Astrocyte (in vitro differentiated cells and primary cell): ENCODE results near the gene GABRP. TPM values are rescaled to one million over a fixed set of nuclear protein-coding genes. Genes with fewer than 3 reads are reported as not detected.

ENCODE experiments used
- DNase-seq: peaks from one replicate; pipeline ENCODE4 v3.0.0-alpha.2; 2010; ENCODE audit warnings: low read depth
- FAIRE-seq: peaks from 2 replicates; lab custom pipeline; 2011; peaks lifted over from hg19 to GRCh38; lab: Jason Lieb, UNC
- H2AFZ ChIP-seq: 2 replicates; pipeline ENCODE4 v1.6.0; 2012; ENCODE audit warnings: low read depth, low read length, inconsistent platforms
- H3K27ac ChIP-seq: 2 replicates; pipeline ENCODE4 v1.5.1; 2011; ENCODE audit warnings: low read depth, low read length, inconsistent platforms
- H3K27me3 ChIP-seq: 2 replicates; pipeline ENCODE4 v1.6.0; 2011; ENCODE audit warnings: low read length, inconsistent platforms; ENCODE audit not compliant: insufficient read depth
- H3K36me3 ChIP-seq: 2 replicates; pipeline ENCODE4 v1.5.1; 2011; ENCODE audit warnings: low read length, inconsistent platforms; ENCODE audit not compliant: insufficient read depth
- H3K4me1 ChIP-seq: 2 replicates; pipeline ENCODE4 v1.5.1; 2011; ENCODE audit warnings: low read length, inconsistent platforms; ENCODE audit not compliant: insufficient read depth
- H3K4me2 ChIP-seq: 2 replicates; pipeline ENCODE4 v1.6.0; 2012; ENCODE audit warnings: low read length, inconsistent platforms
- H3K4me3 ChIP-seq: 2 replicates; pipeline ENCODE4 v1.5.1; 2011; ENCODE audit warnings: low read depth, mild to moderate bottlenecking, low read length, inconsistent platforms; ENCODE audit not compliant: insufficient read depth
- H3K79me2 ChIP-seq: 2 replicates; pipeline ENCODE4 v1.6.0; 2012; ENCODE audit warnings: mild to moderate bottlenecking, low read length, inconsistent platforms; ENCODE audit not compliant: insufficient read depth
- H3K9ac ChIP-seq: 2 replicates; pipeline ENCODE4 v1.6.0; 2012; ENCODE audit warnings: mild to moderate bottlenecking, low read length, inconsistent platforms
- H3K9me3 ChIP-seq: 2 replicates; pipeline ENCODE4 v1.5.1; 2012; ENCODE audit warnings: low read depth, mild to moderate bottlenecking, low read length, inconsistent platforms; ENCODE audit not compliant: insufficient read depth
- H4K20me1 ChIP-seq: 2 replicates; pipeline ENCODE4 v1.6.0; 2012; ENCODE audit warnings: low read length, inconsistent platforms; ENCODE audit not compliant: insufficient read depth
- H3K27ac Mint-ChIP-seq: one replicate; pipeline ENCODE4 v1.8.0; 2021; ENCODE audit warnings: mild to moderate bottlenecking, mixed read lengths; ENCODE audit not compliant: unreplicated experiment
- H3K27me3 Mint-ChIP-seq: one replicate; pipeline ENCODE4 v1.8.0; 2021; ENCODE audit warnings: low read depth, mixed read lengths; ENCODE audit not compliant: unreplicated experiment
- H3K36me3 Mint-ChIP-seq: one replicate; pipeline ENCODE4 v1.8.0; 2021; ENCODE audit warnings: low read depth, mixed read lengths; ENCODE audit not compliant: unreplicated experiment
- H3K4me1 Mint-ChIP-seq: one replicate; pipeline ENCODE4 v1.8.0; 2021; ENCODE audit warnings: low read depth, mixed read lengths; ENCODE audit not compliant: unreplicated experiment
- H3K4me3 Mint-ChIP-seq: one replicate; pipeline ENCODE4 v1.8.0; 2021; ENCODE audit warnings: mild to moderate bottlenecking, moderate library complexity, mixed read lengths; ENCODE audit not compliant: unreplicated experiment
- H3K9me3 Mint-ChIP-seq: one replicate; pipeline ENCODE4 v1.8.0; 2021; ENCODE audit warnings: mild to moderate bottlenecking, mixed read lengths; ENCODE audit not compliant: unreplicated experiment
- CTCF ChIP-seq: IDR thresholded peaks from 2 replicates; pipeline ENCODE4 v1.5.1; 2011; ENCODE audit warnings: low read depth, mild to moderate bottlenecking, inconsistent platforms, low read length, moderate library complexity; ENCODE audit not compliant: insufficient read depth
- EZH2 ChIP-seq: IDR thresholded peaks from 2 replicates; pipeline ENCODE4 v1.6.1; 2012; ENCODE audit warnings: mild to moderate bottlenecking, low read length, inconsistent platforms; ENCODE audit not compliant: insufficient read depth
- total RNA-seq: library from RNA; stranded (reverse); gene quantifications from 2 replicates; pipeline ENCODE4 v1.2.1, GENCODE V29; 2021

GABRP gene
- total RNA-seq, 1 donor from 2014 or later = 0.45 TPM

GRCh38 chr5:170757669-170758068 lies 25.9 kb upstream of the GABRP start:
- Histone ChIP-seq H3K27me3 (no peaks in the 10 kb centered on the region), H3K9ac (no peak overlapping the region), H3K27ac (no peak overlapping the region), H4K20me1 (no peaks in the 10 kb centered on the region), H3K79me2 (no peaks in the 10 kb centered on the region), H3K36me3 (no peaks in the 10 kb centered on the region), H3K9me3 (no peaks in the 10 kb centered on the region), H3K4me1 (no peaks in the 10 kb centered on the region), H2AFZ (no peak overlapping the region), H3K4me3 (no peak overlapping the region), H3K4me2 (no peak overlapping the region)
- H3K27me3 Mint-ChIP-seq = peaks cover 30% of the 10 kb centered on the region
- no peak for FAIRE-seq
- H3K36me3 Mint-ChIP-seq = no peaks in the 10 kb centered on the region
- no peak overlapping the region for H3K4me3 Mint-ChIP-seq
- no peak overlapping the region for H3K27ac Mint-ChIP-seq
- DNase-seq = no peak
- peaks cover 24% of the 10 kb centered on the region for H3K4me1 Mint-ChIP-seq
- peaks cover 2% of the 10 kb centered on the region for H3K9me3 Mint-ChIP-seq
- TF ChIP-seq CTCF (no peak), EZH2 (no peak)

GRCh38 chr5:170758481-170758880 lies 25.0 kb upstream of the GABRP start:
- TF ChIP-seq CTCF (no peak), EZH2 (no peak)
- Histone ChIP-seq H3K4me3 (no peak overlapping the region), H3K79me2 (no peaks in the 10 kb centered on the region), H3K9ac (no peak overlapping the region), H2AFZ (no peak overlapping the region), H3K27me3 (no peaks in the 10 kb centered on the region), H3K4me1 (no peaks in the 10 kb centered on the region), H3K4me2 (no peak overlapping the region), H3K36me3 (no peaks in the 10 kb centered on the region), H3K27ac (no peak overlapping the region), H4K20me1 (no peaks in the 10 kb centered on the region), H3K9me3 (no peaks in the 10 kb centered on the region)
- no peaks in the 10 kb centered on the region for H3K36me3 Mint-ChIP-seq
- FAIRE-seq (no peak), DNase-seq (no peak)
- H3K27ac Mint-ChIP-seq = no peak overlapping the region
- H3K4me1 Mint-ChIP-seq = peaks cover 24% of the 10 kb centered on the region
- H3K4me3 Mint-ChIP-seq = no peak overlapping the region
- H3K27me3 Mint-ChIP-seq = peaks cover 28% of the 10 kb centered on the region
- peaks cover 1% of the 10 kb centered on the region for H3K9me3 Mint-ChIP-seq

GRCh38 chr5:170760113-170760512 lies 23.4 kb upstream of the GABRP start:
- Mint-ChIP-seq H3K27ac (no peak overlapping the region), H3K27me3 (peaks cover 25% of the 10 kb centered on the region), H3K4me3 (no peak overlapping the region), H3K4me1 (peaks cover 24% of the 10 kb centered on the region), H3K9me3 (peaks cover 1% of the 10 kb centered on the region), H3K36me3 (no peaks in the 10 kb centered on the region)
- Histone ChIP-seq H3K4me1 (no peaks in the 10 kb centered on the region), H3K4me3 (no peak overlapping the region), H3K4me2 (no peak overlapping the region), H3K79me2 (no peaks in the 10 kb centered on the region), H3K27me3 (no peaks in the 10 kb centered on the region), H3K27ac (no peak overlapping the region), H4K20me1 (no peaks in the 10 kb centered on the region), H3K9ac (no peak overlapping the region), H3K9me3 (no peaks in the 10 kb centered on the region), H2AFZ (no peak overlapping the region), H3K36me3 (no peaks in the 10 kb centered on the region)
- DNase-seq (no peak), FAIRE-seq (no peak)
- TF ChIP-seq EZH2 (no peak), CTCF (no peak)
